HG02759 (cell line): ENCODE results near the gene DIPK1B.
"Not testable (repeated sequence)": the region's sequence is repeated elsewhere in the genome, so short reads cannot be mapped to it uniquely, and the experiment has no call there.

ENCODE experiments used
- ATAC-seq: cut with Tn5 transposase; IDR thresholded peaks from one replicate; pipeline ENCODE4 v1.9.1; 2021; ENCODE audit warnings: mild to moderate bottlenecking, moderate library complexity; ENCODE audit not compliant: unreplicated experiment

Gene DIPK1B

DNA sequence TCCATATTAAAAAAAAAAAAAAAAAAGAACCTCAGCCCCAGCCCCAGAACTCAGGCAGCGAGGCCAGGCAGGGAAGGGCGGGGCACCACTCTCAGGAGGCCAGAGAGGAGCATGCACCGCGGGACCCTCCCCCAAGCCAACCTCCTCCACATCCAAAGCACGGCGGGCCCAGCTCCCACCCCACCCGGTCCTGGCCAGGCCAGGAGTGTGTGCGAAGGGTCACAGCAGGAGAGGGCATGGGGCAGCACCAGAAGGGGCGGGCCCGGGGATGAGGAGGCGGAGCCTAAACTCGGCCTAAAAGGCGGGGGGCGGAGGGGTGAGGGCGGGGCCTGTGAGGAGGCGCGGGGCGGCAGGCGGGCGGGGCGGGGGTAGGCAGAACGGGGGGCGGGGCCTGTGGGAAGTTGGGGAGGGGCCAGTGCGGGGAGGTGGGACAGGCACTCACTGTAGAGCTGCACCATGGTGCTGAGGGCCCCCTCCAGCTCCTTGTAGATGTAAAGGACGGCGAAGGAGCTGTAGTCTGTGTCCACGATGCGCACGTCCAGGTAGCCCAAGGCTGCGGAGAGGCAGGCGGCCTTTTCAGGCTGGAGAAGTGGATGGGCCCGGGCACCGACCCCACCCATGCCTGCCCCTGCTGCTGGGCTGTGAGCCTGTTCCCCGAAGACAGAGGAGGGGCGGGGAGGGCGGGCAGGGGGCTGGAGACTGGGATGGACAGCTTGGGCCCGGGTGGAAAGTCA, 50.7 kb downstream of the DIPK1B start:
- no peak for ATAC-seq

DNA sequence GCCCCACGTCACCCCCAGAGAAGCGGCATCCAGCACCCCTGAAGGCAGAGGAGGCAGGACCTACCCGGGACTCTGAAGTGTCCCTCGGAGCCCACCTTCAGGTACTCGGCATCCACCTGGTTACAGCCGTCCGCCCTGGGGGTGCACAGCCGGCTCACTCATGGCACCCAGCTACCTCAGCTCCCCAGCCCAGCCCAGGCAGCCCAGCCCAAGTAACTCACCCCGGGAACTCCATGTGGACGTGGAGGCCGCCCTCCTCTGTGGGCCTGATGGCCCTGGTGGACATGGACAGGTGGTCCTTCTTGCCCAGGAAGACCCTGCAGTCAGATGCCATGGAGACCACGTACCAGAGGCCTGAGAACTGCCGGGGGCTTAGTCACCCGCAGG, 51.3 kb downstream of the DIPK1B start:
- ATAC-seq: no peak

DNA sequence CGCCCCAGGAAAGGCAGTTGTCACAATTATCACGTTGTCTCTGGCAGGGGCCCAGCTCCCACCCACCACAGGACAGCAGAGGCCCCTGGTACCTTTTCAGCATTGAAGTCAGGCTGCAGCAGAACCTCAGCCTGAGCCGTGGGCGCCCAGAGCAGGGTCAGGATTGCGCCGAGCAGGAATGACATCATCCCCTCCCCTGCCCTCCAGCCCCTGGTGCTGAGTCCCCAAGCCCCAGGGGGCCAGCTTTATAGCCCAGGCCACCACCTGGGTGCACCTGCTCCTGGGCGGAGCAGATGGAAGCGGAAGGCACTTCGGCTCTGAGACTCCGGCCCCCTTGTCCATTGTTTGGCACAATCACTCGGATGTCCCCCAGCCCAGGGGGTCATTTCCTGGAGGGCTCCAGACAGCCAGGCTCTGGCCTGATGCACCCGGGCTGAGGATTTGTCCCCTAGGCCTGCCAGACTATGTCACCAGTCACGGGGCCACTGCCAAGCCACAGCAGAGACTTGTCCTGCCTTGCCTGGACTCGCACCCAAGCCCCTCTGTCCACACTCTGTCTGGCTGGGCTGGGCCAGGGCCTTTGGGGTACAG, 52.0 kb downstream of the DIPK1B start, which contains the start of gene LCN15:
LCN15 (minus strand) TSS at position 218 of the 591 bp plus-strand sequence; CDS start at position 188, 30 bp downstream.
- no peak for ATAC-seq

DNA sequence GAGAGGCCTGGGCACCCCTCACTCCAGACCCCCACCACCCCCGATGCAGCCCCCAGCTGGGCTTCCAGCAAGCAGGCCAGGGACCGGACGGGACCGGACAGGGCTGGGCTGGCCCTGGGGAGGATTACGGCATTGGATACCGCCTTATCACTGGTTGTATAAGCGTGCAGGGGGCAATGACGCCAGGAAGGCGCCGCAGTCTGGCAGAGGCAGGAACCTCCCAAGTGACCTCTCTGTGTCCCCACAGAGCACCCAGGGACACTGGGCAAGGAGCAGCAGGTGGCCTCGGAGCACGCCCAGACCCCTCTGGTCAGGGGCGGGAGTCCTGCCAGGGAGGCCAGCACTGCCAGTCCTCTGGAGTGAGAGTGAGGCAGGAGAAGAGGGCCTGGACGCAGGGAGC, 52.7 kb downstream of the DIPK1B start:
- no peak for ATAC-seq

DNA sequence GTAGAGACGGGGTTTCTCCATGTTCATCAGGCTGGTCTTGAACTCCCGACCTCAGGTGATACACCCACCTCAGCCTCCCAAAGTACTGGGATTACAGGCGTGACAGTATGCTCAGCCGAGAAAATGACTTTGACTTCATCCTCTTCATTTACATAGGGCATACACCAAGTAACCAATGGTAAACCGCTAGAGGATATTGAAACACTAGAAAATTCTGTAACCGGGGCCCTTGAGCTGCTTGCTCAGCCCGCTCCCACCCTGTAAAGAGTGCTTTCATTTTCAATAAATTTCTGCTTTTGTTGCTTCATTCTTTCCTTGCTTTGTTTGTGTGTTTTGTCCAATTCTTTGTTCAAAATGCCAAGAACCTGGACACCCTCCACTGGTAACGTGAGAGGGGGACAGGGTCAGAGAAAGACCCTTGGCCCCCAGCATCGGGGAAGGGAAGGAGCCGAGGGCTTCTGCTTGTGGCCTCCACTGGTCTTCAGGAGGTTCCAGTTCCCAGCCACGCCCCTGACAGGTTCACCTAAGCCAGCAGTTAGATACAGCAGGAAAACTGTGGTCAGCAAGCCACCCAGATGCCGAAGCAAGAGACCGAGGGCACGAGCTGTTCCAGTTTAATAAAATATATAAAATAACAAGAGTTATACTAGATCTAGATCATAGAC, 53.5 kb downstream of the DIPK1B start:
- not testable (repeated sequence) for ATAC-seq

DNA sequence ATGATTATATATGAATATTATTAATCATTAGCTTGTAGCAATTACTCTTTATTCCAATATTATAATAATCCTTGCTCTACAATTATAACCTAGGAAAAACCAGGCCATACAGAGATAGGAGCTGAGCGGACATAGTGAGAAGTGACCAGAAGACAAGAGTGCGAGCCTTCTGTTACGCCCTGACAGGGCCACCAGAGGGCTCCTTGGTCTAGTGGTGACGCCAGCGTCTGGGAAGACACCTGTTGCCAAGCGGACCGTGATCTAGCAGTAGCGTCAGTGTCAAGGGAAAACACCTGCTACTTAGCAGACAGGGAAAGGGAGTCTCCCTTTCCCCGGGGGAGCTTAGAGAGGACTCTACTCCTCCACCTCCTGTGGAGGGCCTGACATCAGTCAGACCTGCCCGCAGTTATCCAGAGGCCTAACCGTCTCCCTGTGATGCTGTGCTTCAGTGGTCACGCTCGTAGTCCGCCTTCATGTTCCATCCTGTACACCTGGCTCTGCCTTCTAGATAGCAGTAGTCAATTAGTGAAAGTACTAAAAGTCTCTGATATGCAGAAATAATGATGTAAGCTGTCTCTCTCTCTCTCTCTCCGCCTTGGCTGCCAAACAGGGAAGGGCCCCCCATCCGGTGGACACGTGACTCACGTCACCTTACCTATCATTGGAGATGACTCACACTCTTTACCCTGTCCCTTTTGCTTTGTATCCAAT, 54.2 kb downstream of the DIPK1B start:
- not testable (repeated sequence) for ATAC-seq

DNA sequence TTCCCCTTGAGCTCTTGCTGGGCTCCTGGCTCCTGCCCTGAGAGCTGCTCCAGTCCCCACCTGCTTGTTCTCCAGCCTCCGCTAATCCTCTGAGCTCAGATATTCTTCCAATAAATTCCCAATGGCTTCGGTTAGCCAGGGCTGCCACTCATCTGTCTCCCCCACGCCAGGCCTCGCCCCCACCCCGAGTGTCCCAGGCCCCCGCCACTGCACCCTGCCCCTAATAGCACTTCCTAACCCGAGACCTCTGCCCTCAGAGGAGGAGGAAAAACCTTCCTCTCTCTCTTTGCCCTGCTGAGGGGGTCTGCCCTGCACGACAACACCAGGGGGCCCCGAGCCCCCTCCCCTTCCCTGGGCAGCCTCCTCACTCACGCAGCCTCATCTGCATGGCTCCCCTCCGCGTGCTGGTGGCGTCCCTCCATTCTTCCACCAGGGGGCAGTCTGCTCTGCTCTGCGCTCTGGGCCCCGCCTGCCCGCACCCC, 57.4 kb downstream of the DIPK1B start:
- ATAC-seq: no peak

DNA sequence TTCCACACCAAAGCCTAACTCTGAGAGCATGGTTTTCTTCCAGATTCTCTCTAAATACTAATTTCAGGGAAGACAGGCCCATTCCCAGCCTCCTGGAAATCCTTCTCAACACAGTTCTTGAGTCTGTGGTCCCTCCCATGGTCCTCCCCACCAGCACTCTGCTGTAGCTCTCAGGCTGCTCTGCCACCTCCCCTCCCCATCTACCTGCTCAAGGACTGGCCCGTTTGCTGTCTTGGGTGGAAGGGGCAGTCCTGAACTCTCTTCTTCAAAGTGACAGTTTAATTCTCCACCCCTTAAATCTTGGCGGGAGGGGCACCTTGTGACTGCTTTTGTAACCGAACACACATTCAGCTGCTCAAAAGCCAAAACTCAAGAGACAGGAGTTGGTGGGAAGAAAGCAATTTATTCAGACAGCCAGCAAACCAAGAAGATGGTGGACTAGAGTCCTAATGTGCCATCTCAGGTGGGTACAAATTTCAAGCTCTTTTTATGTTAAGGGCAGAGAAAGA, 59.6 kb downstream of the DIPK1B start:
- no peak for ATAC-seq

DNA sequence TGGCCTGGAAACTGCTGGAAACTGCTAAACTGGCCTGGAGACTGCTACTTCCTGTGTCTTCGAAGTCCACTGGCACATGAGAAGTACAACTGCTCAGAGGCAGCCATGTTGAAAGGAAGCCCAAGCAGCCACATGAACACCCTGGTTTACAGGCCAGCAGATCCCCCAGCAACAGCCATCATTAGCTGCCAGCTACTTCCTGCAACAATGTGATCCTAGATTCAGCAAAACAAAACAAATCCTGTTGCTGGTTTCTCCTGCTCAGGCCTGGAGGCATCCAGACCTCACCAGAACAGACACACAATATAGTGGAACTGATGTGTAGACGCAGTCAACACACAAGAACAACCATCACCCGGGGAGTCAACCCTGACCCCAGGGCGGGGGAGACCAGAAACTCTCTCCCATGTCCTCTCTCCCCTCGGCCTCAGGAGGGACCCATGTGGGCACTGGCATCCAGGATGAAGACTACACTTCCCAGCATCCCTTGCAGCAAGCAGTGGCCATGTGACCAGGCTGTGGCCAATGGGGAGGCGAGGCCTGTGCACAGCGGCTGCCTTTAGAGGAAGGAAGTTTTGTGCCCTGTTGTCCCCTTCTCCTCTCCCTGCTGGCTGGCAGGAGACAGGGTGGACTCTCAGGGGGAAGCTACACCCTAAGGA, 61.1 kb downstream of the DIPK1B start:
- no peak for ATAC-seq
